ENCODE measurements around the gene LRIG2.

GRCh38 chr1:113055570-113055969, 17.4 kb upstream of the LRIG2 start:
- no peak for TF ChIP-seq CTCF (conservative IDR thresholded peaks at IDR 0.05 in 1 of 2, IDR thresholded peaks at IDR 0.05 in 1 of 2; ENCODE audit: low read depth in 1 of 2, low read length in 2 of 2)
- TF ChIP-seq EZH2 (IDR thresholded peaks at IDR 0.05; ENCODE audit: low read length, missing control alignments): no peak
